Hematopoietic multipotent progenitor cell treated with erythropoietin and hydrocortisone succinate and interleukin-3 and kit ligand, for 6 days (in vitro differentiated cells): ENCODE data around the gene NTNG1.
"Not testable (repeated sequence)": the region's sequence is repeated elsewhere in the genome, so short reads cannot be mapped to it uniquely, and the experiment has no call there.

Experiments
- DNase-seq: peaks from one replicate; pipeline ENCODE4 v3.0.0-alpha.2; 2015

NTNG1 gene

DNA sequence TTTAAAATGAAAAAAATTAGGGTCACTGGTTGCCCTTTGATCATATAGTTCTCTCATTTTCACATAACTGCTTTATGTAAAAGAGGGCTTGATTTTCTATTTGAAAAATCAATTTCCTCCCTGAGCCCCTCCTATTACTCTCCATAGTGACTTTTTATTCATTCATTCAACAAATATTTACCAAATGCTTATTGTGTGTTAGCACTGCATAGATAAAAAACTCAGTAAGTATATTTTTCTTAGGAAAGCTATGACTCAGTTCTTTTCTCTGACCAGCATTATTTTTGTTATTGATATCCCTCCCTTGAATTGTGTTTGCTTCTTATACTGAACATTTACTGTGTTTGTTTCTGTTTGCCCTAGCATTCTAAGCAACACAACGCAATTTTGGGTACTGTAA, 59.8 kb downstream of the NTNG1 start:
- no peak for DNase-seq

DNA sequence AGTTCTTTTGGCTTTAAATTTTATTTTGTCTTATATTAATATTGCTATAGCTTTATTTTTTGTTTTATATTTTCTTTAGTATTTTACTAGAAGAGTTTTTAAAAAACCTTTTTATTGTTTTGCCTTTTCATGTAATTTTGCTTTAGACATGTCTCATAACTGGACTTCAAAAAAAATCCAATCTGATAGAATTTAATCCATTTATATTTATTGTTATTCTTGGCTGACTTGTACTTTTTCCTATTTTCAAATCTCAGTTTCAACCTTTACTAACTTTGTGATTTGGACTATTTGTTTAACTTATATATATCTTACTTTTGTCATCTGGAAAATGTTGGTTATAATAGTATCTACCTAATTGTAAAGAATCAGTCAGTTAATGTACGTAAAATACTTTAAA, 61.2 kb downstream of the NTNG1 start:
- no peak for DNase-seq

DNA sequence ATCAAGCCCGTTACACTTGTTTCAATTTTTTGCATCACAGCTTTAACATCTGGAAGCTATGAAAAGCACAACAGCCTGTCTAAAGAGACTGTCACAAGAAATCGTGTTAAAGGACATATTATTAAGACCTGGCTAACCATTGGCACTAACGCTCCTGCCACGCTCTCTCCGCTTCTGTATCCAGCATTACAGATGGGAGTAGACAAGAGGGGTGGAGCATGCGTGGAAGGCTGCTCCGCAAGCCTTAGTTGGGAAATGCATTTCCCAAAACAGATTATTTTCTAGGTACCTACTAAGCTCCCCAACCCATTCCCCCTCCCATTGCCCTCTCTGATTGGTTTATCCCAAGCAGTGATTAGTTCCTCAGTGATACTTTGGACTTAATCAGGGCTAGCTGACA, 72.4 kb downstream of the NTNG1 start:
- no peak for DNase-seq

DNA sequence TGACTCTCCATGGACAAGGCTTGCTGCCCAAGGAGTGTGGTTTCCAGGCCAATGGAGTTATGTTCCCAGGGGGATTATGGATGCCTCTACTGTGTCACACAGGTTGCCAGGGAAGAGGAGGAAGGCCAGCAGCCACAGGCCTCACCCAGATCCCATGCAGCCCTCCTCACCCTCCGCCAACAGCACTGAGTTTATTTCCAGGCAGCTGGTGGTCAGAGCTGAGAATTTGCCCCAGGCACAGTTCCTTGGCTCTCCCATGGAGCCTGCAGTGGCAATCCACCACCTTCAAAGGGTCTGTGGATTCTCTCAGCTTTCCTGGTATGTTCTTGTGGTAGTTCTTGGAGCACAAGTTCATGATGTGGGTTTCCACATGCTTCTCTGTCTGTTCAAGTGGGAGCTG, 79.2 kb downstream of the NTNG1 start:
- no peak for DNase-seq

DNA sequence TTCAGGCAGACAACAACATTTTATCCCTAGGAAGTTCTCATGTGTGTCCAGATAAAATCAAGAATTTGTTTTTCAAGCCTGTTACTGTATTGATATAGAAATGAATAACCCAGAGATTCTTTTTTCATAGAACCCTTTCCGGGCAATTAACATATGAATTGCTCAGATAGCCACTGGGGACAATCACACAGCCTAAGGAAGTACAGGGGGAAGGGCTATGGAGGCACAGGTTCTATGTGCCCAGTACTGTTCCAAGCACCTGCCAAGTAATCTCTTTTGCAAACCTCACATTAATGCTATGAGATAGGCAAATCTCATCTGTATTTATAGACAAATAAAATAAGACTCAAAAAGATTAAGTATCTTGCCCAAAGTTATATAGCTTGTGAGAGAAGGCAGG, 84.9 kb downstream of the NTNG1 start:
- no peak for DNase-seq

DNA sequence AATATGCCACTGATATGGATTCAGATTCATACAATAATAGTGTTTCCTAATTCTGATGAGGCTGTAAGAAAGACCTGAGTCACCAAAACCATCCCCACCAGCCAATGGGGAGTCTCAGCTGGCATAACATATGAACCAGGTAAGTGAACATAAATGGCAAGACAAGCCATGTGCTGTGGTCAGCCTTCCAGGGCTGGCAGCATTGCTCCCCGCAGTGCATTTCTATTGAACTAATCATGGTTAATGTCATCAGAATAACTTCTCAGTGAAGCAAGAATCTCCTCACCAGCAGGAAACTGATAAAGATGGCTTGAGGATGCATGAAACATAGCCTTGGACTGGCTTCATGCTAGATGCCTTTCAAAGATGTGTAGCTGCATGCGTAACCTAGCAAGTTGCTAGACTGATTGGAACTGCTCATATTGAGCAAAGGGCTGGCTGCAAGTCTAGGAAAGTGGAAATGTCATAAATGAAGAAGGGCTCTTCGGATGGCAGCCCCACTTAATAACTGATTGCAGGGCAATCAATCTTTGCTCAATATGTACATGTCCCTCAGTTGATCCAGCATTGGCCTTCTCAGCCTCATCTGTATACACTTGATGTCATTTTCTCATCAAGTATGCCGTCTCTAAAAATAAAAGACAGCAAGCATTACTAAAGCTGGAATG, 88.0 kb downstream of the NTNG1 start:
- no peak for DNase-seq

DNA sequence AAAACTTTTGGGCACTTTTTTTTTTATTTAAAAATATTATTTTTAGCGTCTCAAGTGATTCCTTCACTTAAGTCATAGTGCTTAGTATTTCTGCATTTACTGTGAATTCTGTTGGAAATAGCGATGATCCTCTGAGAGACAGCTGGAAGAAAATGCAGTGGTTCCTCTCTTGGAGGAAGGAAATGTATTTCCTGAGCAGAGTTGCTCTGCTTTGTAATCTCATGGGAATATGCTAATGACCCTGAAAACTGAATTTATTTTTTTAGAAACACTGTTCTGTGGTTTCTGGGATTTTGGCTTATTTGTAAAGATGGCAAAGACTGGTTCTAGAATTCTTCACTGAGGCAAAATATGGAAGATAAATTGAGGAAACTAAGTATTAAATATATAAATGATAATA, 88.9 kb downstream of the NTNG1 start:
- DNase-seq: no peak

DNA sequence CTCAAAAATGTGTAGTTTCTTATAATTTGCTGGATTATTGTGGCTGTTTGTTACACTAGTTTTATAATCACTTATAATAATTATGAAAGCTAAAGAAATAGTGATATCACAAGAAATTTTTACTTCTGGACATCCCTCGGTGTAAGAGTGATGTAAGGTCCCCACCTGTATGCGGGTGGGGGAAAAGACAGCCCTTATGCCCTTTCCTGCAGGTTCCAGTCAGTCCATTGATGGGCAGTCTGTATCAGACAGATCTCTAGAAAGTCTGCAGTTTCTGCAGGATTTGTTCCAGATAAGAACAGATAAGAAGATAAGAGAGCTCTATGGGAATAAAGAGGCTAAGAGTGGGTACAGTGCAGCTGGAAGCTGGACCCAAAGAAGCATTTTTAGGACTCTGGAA, 89.3 kb downstream of the NTNG1 start:
- DNase-seq: no peak

DNA sequence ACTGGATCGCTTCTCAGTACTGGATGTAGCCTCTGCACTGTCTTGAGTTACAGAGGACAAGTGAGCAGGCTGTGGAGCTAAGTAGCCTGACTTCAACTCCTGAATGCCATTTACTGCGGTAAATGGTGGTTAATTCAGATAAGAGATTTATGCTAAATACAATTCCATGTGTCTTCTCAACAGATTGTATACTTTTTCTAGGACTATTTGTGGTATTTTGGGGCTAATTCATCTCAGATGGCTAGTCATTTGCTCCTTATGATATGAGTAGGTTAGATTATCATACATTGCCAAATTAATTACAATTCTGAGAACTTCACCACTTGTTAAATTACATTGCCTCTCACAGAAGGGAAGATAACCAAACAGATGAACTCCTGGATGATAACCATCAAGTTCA, 90.5 kb downstream of the NTNG1 start:
- DNase-seq: no peak

DNA sequence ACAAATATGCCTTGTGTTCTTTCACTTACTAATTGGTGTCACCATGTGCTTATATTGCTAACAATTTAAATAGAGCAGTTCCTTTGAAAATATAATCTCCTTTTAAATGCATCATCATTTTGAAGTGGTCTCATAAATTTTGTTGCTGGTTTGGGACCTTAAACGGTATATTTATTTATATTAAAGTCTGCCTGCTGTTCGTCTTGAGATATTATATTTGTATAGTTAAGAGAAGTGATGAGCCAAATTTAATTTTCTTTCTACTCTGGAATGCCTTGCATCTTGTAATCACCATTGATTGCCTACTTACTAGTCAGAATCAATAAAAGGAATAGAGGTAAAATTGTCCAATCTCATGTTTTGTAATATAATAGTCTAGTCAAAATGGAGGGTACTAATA, 91.6 kb downstream of the NTNG1 start:
- no peak for DNase-seq

DNA sequence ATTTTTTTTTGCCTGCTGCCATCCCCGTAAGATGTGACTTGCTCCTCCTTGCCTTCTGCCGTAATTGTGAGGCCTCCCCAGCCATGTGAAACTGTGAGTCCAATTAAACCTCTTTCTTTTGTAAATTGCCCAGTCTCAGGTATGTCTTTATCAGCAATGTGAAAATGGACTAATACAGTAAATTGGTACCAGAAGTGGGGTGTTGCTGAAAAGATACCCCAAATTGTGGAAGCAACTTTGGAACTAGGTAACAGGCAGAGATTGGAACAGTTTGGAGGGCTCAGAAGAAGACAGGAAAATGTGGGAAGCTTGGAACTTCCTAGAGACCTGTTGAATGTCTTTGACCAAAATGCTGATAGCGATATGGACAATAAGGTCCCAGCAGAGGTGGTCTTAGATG, 95.9 kb downstream of the NTNG1 start:
- not testable (repeated sequence) for DNase-seq

DNA sequence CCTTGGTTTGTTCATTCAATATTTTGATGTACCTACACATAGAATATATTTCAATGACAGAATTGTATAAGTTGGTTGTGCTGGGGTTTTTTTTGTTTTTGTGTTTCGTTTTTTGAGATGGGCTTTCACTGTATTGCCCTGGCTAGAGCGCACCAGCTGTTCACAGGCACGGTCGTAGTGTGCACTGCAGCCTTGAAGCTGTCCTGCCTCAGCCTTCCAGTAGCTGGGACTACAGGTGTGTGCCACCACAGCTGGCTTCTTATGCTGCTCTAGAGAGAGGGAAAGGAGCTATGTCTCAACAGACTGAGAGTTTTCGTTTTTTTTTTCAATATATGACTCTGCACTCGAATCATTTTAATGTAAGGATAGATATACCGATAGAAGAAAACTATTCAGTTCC, 102.6 kb downstream of the NTNG1 start:
- no peak for DNase-seq

DNA sequence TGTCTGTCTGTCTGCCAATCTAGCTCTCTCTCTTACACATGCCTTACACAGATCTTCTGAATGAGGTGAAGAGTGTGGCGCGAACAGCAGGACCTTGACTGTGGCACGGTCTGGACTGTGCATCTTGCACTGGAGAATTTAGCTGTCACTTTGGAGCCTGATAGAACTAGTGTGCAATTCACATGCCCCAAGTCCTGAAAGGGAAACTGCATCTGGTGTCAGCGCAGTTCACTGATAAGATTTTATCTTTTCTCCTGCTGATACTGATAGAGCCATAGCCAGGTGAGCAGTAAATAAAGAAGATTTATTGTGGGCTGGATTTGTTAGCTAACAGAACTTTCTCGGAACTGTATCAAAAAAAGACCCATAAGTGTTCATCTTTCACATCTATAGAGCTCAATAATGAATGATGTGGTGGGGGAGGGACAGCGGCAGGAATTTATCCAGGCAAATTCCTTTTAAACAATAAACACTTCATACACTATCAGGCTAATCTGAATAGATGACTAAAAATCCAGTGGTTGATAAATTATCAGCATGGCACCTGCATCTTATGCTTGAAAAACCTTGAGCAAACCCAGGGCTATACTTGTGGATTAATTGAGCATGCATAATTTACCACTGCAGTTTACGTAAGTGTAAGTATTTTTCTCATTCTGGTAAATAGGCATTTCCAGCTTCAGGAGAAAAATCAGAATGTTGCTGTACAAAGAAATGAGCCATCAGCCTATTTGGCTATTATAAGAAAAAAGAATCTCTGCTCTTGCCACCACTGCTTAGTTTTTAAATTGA, 104.1 kb downstream of the NTNG1 start:
- DNase-seq: no peak

DNA sequence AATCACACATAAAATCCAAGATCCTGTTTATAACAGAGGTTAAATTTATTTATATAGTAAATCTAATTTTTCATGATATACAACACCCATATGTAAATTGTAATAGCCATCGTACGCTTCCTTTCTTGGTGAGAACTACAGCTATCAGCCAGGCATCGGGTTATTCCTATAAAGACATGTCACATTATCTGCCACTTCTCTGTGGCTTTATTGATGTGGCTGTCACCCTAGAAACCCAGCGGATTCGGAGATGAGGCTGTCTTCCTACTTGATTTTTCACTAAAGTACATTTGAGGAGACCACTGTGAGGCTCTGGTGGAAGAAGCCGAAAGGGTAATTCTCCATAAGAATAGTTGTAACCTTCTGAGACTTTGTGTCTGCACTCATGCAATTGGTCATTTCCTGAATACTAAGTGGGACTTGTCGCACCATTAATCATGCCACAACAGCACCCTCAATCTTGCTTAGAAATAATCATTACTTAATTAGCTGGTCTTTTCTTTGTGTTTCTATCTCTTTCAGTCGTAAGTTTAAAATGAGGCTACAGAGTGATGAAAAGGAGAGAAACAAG, 106.0 kb downstream of the NTNG1 start:
- no peak for DNase-seq

DNA sequence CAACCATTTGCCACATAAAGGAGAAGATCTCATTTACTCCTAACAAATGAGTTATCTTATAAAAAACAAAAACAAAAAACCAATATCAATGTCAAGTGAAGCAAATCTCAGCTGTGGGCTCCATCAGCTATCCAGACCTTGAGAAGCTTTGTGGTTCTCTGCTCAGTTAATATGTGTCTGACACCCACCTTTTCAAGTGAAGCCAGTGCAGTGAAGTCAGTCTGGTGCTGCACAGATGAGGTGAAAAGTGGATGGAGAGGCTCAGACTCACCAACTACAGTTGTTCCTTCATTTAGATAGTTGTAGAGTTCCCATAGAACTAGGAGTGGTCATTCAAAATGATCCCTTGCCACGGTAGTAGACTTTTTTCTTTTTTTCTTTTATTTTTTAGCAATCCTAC, 106.8 kb downstream of the NTNG1 start:
- DNase-seq: no peak

DNA sequence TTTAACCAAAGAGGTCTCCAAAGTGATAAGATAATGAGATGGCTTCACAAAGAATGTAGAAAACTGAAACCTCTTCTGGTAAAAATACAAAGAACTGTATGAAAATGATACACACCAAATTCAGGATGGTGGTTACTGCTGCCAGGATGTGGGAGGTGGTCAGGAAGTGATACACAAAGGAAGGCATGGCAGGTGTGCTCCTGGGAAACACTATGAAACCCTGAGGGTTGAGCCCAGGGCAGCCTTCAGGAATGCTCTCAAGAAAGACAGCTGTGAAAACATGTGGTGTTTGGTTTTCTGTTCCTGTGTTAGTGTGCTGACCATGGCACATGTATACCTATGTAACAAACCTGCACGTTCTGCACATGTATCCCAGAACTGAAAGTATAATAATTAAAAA, 109.3 kb downstream of the NTNG1 start:
- no peak for DNase-seq

DNA sequence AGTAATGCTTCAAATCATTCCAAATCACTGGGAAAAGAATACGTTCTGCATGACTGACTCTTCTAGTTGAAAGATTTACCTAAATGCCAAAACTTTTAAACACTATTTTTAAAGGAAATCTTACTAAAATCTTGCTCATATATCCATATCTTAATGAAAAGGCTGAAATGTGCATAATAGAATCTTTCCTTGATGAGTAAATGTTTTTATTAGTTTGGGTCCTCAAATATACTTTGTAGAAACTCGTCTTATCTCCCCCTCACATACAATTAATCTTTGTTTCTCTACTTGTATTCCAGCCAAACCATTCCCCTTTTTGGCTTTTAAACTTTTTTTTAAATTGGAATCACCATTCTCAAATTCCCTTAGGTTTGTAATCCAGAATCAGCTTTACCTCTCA, 110.2 kb downstream of the NTNG1 start:
- DNase-seq: no peak

DNA sequence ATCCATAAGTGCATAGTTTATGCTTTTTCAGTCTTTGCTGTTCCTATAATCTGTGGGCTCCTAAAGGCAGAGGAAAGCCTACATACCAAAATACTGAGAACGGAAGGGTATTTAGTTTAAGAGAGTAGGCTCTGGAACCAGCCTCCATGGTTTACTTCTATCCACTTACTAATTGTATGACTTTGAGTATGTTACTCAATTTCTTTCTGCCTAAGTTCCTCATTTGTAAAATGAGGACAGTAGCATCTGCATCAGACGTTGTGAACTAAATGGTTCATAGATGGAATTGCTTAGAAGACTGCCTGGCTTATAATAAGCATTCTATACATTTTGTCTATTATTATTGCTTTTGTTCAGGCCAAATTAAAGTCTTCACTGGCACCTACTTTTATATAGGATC, 111.0 kb downstream of the NTNG1 start:
- no peak for DNase-seq

DNA sequence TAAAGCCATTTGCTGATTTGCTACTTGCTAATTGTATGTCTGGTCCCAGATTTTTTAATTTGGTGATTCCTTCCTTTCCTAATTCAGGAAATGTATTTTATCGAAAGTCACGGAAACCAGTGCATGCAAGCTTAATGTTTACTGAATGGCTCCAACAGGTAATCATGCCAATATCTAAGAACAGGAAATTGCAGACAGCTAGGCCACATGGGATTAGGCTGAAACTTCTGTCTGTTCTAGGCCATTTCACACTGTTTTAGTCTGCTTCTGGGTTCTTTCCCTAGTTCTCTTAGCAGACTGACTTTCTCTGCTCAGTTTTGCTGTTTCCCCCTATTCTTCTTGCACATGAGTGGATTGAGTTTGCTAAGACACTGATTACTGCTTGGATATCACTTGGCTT, 111.4 kb downstream of the NTNG1 start:
- DNase-seq: no peak

DNA sequence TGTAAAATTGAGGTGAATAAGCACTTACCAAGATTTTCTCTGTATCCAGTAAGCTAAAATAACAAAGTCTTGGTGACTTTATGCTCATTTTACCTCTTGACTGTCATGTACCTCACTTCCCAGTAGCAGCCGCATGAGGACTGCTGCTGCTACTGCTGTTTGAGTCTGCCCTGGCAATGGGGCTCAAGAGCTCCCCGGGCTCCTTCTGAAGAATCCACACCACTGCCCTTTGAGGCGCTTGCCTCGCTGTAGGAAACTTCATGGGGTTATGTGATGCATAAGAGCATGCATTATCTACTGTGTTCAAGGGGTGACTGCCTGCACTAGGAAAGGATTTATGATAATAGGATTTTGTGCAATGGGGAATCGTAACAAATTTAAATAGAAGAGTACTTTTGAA, 113.5 kb downstream of the NTNG1 start:
- no peak for DNase-seq

DNA sequence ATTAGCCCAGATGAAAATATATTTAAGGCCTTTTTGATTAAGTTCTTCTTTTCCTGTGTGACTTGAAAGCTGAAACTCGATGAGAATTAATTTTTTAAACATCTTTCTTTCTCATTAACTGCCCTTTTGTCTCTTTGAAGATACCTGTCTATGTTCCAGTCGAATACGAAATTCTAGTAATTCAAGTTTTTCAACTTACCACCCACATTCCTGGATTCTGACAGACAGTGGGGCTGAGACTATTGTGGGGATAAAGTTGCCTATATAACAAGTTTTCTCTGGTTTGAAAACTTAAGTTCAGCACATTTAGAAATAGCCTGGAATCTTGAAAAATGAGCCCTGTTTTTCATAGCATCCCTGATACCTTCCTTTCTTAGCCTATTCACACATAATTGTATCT, 114.6 kb downstream of the NTNG1 start:
- DNase-seq: no peak

DNA sequence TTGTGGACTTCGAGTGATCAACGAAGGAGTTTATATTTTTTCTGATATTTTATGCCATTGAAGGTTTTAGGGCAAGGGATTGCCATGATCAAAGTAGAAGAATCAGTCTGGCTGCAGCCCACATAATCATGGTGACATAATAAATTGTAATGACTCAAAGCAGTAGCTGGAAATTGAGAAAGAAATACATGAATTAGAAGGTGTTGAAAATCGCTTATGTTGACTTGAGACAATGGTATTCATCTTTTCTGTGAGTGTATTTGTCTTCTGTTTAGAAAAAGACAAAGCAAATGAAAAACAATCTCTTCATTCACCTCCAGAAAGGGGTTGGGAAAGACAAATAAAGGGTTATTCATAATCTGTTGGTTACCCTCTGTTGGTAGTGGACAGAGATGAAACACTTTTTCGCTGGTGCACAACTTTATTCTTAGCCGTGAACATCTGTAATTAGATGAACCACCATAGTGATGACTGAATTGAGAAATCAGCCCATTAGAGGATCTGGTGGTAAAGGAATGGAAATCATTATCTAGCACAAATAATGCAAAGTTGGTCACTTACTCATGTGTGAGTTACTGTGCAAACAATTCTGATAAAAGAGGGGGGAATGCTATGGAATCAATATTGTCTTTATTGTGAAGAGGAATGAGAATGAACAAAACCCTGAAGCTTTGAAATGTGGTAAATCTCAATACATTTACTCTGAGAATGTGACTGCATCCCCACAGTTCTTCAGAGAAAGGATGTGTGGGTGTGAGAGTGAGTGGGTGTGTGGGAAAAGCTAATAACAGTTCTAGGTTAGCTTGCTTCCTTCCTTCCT, 121.8 kb downstream of the NTNG1 start:
- DNase-seq: no peak

DNA sequence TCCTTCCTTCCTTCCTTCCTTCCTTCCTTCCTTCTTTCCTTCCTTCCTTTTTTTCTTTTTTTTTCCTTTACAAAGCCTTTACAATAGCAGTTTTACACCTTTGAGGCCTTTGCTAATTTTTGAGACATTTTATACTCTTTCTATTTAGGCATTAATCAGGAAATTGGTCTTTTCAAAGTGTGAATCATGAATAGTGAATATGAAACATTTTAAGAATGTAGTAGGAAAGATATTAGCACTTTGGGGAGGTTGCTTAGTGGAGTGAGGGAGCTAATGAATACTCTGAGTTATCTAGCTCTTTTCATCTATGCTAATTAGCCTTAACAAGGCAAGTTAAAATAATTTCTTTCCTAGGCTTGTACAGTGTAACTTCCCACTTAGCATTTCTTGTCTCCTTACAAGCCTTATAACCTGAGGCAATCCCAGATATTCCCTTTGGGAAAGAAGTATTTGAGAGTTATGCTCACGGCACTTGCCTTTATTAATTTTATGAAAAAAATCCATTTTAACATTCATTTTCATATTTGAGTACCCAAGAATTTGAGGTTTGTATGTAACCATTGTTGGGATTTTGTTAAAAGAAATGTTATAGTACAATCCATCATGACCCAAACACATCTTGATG, 122.6 kb downstream of the NTNG1 start:
- no peak for DNase-seq
